Measurements from ENCODE around the gene TAS2R19.
"Not testable (repeated sequence)": the region's sequence is repeated elsewhere in the genome, so short reads cannot be mapped to it uniquely, and the experiment has no call there.

TAS2R19 gene, protein sequence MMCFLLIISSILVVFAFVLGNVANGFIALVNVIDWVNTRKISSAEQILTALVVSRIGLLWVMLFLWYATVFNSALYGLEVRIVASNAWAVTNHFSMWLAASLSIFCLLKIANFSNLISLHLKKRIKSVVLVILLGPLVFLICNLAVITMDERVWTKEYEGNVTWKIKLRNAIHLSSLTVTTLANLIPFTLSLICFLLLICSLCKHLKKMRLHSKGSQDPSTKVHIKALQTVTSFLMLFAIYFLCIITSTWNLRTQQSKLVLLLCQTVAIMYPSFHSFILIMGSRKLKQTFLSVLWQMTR

DNA sequence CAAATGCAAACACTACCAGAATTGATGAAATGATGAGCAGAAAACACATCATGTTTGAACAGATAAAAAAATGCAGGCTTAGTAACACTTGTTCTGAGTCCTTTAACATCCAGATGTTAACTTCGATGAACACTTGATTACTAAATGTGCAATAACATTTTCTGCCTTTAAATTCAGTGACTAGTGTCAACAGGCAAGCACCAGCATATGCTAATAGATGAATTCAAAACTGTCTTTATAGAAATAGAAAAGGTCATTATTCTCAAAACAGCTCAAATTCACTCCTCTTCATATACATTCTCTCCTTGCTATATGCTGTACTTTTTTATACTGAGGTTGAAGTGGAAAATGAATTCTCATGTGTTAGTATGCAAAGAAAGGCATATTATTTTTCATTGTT lies at the start of gene TAS2R19:
TSS of gene TAS2R19 (minus strand) at position 101 of the 400 bp plus-strand sequence. CDS start at position 52, 49 bp downstream.
- no peak for DNase-seq

DNA sequence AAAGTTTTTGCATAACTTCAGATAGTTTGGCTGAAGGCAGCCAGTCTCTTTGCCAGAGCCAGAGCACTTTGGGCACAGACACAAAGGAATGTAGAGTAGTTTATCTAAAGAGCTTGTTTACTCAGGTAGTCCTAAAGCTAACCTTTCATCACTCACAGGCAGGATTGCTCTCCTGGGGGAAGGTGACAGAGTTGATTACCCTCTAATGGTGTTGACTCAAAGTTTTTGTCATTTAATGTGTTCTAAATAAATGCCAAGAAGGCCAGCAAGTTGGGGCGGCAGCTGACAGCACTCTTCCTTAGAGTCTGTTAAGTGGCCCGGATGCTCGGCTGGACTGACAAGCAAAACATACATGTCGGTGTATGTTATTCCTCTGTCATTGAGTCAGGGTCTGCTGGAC lies 49.0 kb upstream of the TAS2R19 start:
- DNase-seq: no peak

DNA sequence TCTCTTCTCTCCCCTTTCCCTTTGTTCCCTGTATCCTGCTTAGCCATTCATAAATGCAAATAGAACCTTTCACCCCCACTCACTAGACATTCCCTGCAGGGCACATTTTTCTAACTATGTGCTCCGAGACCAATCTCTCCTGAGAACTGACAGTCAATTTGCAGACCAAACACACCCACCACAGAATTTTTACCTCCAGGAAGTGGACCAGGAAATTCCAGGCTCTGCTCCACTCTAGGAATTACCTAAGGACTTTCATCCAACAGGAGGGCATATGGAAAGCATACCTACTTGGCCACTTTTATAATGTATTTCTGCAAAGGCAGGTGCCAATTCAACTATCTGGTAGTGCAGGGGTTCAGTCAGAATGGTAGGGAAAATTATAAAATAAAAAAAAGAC lies 48.6 kb upstream of the TAS2R19 start:
- no peak for DNase-seq

DNA sequence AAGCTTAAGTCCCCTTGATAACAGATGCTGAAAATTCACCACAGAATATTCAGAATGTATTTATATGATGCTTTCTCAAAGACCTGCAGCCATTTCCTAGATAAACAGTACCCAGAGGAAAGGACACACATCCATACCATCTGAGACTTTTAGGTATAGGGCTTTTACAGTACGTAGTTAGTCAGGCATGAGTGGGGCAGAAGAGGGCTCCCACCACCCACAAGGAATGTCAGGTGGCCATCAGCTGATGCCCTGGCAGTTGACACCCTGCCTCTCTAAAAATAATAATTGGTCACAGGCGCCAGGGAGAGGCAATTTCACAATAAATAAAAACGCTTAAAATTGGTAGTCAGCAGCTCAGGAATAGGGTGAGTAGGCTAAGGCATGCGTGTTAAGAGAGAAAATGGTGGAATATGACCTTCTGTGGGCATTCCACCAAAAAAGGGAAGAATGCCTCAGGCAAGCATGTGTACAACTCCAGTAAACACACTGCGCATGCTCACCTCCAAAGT lies 47.5 kb upstream of the TAS2R19 start:
- no peak for DNase-seq

DNA sequence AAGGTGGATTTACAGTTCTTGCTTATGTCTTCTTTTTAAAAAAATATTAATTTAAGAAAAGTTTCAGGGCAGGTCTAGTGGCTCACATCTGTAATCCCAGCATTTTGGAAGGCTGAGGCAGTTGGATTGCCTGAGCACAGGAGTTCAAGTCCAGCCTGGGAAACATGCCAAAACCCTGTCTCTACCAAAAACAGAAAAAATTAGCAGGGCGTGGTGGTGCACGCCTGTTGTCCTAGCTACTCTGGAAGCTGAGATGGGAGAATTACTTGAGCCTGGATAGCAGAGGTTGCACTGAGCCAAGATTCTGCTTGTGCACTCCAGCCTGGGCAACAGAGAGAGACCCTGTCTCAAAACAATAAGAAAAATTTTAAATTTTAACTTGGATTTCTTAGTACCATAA lies 45.1 kb upstream of the TAS2R19 start:
- no peak for DNase-seq

DNA sequence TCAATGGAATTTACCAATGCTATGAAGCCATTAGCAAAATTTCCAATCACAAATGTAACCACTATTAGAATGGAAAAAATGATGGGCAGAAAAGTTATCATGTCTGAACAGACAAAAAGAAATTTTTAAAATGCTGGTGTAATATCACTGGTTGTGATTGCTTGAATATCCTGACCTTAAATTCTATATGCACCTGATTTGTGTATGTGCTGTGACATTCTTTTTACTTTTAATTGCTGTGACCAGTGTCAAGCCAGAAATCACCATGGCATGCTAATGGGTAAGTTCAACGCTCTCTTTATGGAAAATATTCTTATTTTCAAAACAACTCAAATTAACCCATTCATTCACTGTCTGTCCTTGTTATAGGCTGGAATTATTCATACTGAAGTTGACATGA lies 39.8 kb upstream of the TAS2R19 start, which contains the start of gene TAS2R46:
TSS of gene TAS2R46 (minus strand) at position 101 of the 400 bp plus-strand sequence. CDS start at position 101, 0 bp downstream.
- not testable (repeated sequence) for DNase-seq

DNA sequence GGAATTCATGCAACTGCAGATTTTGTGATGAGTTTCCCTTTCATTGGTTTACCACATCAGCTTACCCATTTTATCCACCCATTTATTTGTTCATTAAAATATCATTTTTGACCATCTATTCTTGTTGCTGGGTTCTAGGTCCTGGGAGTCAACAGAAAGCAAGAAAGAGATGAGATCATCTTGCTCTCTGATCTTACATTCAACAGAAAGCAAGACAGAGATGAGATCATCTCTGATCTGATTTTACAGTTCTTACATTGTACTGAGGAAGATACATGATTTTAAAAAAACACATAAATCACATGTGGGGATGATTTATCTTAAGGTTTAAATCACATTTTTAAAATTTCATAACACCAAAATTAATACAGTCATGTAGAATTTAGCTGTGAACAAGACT lies 37.4 kb upstream of the TAS2R19 start:
- no peak for DNase-seq

DNA sequence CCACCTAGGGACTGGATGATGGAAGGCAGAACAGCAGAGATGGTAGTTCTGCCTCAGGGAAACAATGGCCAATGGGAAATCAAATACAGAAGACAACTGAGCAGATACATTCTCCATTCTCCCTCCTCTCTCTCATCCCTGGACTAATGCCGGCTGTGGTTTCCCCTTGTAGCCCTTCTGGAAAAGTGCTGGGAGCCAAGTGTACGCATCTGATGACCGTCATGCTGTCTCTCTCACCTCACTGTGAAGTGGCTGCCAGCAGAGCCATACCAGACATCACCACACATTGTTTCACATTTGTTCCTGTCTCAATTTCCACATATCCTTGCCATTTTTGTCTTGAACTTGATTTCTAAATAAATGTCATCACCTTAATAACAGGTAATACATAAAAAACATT lies 36.6 kb upstream of the TAS2R19 start:
- no peak for DNase-seq

DNA sequence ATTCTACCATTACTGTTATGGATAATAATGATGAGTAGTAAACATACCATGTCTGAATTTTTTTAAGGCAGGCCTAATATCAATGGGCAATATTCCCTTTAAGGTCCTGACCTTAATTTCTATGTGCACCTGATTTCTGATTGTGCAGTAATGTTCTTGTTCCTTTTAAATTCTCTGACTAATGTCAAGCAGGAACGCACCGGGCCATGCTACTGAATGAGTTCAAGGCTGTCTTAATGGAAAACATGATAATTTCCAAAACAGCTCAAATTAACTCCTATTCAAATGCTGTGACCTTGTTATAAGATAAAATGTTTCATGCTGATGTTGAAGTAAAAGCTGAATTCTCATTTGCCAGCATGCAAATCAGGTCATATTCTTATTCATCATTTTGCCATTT lies 32.9 kb upstream of the TAS2R19 start:
- no peak for DNase-seq

DNA sequence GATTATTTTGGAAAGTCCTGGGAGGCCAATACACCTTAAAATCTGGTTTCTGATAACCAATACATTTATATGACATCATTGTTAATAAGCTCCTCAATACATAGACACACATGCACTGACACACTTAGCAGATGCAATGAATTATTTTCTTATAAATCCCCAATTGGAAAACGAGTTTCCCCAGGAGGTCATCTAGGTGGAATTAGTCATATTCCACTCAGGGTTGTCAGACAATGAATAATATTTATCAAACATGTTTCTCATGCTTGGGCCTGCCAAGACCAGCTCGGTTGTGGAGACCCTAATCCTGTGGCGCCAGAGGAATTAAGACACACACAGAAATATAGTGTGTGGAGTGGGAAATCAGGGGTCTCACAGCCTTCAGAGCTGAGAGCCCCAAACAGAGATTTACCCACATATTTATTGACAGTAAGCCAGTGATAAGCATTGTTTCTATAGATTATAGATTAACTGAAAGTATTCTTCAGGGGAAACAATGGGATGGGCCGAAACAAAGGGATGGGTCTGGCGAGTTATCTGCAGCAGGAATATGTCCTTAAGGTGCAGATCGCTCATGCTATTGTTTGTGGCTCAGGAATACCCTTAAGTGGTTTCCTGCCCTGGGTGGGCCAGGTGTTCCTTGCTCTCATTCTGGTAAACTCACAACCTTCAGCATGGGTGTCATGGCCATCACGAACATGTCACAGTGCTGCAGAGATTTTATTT lies 27.5 kb upstream of the TAS2R19 start:
- DNase-seq: not testable (repeated sequence)

DNA sequence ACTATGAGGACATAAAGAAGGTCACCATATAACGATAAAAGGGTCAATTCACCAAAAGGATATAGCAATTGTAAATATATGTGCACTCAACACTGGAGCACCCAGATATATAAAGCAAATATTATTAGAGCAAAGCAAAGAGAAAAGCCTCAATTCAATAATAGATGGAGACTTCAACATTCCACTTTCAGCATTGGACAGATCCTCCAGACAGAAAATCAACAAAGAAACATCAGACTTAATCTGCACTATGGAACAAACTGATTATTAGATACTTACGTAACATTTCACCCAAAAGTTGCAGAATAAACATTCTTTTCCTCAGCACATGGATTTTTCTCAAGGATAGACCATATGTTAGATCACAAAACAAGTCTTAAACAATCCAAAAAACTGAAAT lies 18.9 kb upstream of the TAS2R19 start:
- not testable (repeated sequence) for DNase-seq

DNA sequence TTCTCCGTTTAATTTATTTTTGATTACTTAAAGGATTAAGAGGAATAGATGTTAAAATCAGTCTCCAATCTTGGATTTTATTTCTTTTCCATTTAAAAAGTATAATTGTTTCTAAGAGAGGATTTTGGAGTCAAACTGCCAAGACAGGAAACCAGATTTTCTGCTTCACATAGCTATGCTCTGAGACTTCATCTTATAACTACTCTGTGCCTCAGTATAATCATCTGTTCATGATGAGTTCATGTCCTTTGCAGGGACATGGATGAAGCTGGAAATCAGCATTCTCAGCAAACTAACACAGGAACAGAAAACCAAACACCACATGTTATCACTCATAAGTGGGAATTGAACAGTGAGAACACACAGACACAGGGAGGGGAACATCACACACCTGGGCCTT lies 17.7 kb upstream of the TAS2R19 start:
- no peak for DNase-seq

DNA sequence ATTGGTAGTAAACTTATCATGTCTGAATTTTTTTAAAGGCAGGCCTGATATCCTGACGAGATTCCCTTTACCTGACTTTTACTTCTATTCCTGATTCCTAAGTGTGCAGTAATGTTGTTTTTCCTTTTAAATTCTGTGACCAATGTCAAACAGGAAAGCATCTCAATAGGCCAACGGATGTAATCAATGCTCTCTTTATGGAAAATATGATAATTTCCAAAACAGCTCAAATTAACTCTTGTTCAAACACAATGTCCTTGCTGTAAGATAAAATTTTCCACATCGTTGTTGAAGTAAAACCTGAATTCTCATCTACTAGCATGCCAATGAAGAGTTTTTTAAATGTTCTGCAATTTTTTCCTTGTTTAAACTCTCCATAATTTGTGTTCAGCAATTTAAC lies 16.8 kb upstream of the TAS2R19 start:
- no peak for DNase-seq

DNA sequence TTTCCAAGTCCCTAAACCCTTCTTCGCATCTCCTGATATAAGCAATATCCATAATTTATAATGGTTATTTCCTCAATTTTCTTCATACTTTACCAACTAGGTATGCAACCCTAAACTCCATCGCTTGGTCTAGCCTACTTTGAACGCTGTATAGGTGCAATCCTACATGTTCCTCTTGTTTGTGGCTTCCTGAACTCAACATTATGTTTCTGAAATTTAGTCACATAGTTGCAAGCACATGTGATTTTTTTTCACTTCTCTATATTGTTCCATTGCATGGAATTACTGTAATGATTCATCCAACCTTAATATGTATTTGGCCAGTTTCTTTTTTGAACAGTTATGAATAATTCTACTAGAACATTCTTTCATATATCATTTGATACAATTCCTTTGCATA lies 11.5 kb upstream of the TAS2R19 start:
- DNase-seq: not testable (repeated sequence)

DNA sequence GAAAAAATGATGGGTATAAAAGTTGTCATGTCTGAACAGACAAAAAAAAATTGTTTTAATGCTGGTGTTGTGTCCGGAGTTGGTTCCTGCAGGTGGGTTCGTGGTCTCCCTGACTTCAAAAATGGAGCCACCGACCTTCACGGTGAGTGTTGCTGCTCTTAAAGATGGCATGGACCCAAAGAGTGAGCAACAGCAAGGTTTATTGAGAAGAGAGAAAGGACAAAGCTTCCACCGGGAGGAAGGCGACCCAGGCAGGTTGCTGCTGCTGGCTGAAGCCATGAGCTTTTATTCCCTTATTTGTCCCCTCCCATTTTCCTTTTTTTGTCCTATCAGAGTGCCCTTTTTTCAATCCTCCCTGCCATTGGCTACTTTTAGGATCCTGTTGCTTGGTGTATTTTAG lies 8.9 kb upstream of the TAS2R19 start, which contains the start of gene TAS2R31:
TSS of gene TAS2R31 (minus strand) at position 101 of the 400 bp plus-strand sequence. CDS start at position 29, 72 bp downstream.
- DNase-seq: no peak

DNA sequence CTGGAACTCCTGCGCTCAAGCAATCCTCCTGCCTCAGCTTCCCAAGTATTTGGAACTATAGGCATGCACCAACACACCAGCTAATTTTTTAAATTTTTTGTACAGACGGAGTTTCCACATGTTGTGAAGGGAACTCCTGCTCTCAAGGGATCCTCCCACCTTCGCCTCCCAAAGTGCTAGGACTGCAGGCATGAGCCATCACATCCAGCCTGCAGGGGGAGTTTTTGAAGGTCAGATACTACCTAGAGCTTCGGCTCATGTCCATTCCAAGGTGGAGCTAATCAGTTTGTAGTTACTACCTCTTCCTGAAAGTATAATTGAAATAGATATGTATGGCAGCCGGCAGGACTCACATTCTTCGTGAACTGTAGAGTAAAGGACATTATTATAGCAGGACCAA lies 3.7 kb upstream of the TAS2R19 start:
- no peak for DNase-seq

DNA sequence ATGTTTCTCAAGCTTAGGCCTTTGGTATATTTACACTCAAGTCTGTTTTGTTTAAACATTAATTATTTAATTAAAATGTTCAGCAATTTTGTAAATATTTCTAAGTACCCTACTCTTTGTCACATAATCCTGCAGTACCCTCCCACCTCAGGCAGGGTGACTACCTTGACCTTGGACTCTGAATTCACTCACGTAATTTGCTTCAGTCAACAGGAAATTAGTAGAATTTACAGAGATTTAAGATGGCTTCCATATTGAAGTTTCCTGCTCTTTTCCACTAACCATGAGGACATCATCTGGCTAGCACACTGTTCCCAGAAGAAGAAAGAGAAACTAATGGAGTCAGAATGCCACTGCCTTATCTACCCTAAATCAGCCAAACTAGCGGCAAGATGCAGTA lies 967 bp upstream of the TAS2R19 start:
- no peak for DNase-seq

DNA sequence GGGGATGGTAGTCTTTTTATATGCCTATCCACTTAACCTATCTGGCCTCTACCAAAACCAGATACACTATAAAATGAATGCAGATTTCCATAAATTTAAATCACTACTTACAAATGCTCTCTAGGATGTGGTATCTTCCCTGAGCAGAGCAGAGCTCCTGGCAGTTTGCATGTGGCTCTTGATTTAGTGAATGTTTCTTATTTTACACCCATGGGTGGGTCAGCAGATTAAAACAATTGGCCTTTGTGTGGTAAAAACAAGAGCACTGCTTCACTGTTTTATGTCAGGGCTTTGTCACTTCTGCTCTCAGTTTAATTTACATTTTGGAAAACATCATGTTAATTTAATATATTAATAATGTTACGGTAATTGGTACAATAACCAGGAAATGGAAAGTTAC lies 5.5 kb downstream of the TAS2R19 start:
- DNase-seq: no peak

DNA sequence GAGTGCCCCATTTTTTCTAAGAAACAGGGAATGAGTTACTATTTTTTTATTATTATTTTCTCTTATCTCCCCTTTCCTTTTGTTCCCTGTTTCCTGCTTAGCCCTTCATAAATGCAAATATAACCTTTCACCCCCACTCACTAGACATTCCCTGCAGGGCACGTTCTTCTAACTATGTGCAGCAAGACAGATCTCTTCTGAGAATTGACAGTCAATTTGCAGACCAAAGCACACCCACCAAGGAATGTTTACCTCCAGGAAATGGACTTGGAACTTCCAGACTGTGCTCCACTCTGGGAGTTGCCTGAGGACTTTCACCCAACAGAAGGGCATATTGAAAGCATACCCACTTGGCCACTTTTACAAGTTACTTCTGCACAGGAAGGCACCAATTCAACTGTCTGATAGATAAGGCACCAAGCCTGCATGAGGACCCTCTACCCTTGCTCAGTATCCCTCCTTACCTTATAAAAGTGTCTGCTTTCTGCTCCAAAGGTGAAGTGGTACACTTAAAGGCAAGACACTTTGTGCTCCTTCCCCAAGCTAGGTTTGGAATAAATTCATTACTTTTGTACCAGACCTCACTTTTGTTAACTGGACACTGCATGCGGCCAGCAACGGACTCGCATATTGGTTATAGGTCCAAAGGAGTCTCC lies 6.5 kb downstream of the TAS2R19 start:
- DNase-seq: no peak

DNA sequence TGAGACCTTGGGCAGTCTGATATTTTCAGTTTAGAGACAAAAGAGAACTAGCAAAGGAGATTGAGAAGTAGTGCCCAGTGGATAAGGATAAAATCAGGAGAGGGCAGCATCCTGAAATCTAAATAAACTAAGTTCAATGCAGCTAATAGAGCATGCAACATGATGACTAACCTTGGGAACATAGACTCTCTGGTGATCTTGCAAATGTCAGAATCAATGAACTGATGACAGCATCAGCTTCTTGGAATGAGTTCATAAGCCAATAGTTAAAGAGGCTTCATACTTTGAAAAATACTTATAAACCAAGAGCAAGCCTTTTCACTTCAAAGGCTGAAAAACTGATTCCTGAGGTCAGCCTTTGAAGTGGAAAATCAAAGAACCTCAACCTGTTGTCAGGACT lies 8.2 kb downstream of the TAS2R19 start:
- no peak for DNase-seq

DNA sequence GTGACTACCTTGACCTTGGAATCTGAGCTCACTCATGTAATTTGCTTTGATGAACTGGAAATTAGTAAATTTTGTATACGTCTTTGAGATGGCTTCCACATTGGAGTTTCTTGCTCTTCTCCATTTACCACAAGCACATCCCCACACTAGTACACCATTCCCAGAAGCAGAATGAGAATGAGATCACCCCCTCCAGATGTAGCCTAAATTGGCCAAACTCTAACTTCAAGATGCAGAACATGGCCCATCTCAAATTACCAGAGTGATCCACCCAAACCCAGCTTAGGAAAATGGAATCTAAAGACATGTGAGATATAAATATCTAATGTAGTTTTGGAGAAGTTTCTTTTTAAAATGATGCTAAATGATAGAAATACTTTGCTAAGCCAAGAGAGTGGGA lies 14.8 kb downstream of the TAS2R19 start:
- no peak for DNase-seq

DNA sequence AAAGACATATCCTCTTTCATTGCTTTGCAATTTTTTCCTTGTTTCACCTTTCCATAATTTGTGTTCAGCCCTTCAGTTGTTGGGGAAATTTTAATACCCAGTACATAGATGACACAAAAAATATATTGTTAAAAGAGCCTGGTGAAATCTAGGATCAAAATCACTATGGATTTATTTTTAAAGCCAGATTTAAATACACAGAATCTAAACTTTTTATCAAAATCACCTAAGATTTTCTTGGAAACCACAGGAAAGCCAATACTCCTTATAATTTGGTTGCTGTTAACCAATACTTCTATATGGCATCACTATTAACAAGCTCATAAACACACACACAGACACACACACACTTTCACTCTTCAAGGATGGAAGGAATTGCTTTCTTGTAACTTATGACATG lies 24.2 kb downstream of the TAS2R19 start, which contains the start of gene TAS2R20:
TSS of gene TAS2R20 (minus strand) at position 101 of the 400 bp plus-strand sequence. CDS start 429 bp downstream, outside the sequence.
- DNase-seq: no peak

DNA sequence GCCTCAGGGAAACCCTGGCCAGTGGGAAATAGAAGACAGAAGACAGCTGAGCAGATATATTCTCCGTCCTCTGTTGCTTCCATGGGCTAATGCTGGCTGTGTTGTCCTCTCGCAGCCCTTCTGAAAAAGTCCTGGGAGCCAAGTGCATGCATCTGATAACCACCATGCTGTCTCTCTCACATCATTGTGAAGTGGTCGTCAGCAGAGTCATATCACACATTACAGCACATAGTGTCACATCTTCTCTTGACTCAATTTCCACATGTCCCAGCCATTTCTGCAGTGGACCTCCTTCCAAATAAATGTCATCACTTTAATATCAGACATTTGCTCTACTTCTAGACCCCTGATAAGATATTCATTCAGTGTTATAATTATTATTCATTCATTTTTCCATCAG lies 28.1 kb downstream of the TAS2R19 start:
- DNase-seq: no peak
